Measurements from ENCODE around the gene ANKDD1B.

- no peak for TF ChIP-seq CTCF (conservative IDR thresholded peaks at IDR 0.05)
- no peak for TF ChIP-seq ZFX (IDR thresholded peaks at IDR 0.05)
Measured at GRCh38 chr5:75672616-75673015, 61.4 kb downstream of the ANKDD1B start.

Measured in C4-2B (cell line).